Sigmoid colon (tissue), 4 donors: ENCODE measurements around the gene LGI1.

Experiments used
- CTCF ChIP-seq, 4 experiments: fragments of 450-650 bp in 3 of 4; fragments of 200-600 bp in 1 of 4; IDR thresholded peaks; one replicate each; pipeline ENCODE4 v1.5.1; 2016 to 2019; ENCODE audit warnings: antibody characterized with exemption in 4 of 4, mild to moderate bottlenecking in 3 of 4, moderate library complexity in 2 of 4
- POLR2A ChIP-seq, 2 donors: fragments of 450-650 bp; IDR thresholded peaks; one replicate each; pipeline ENCODE4 v1.6.1; 2016; ENCODE audit warnings: antibody characterized with exemption in 2 of 2, mild to moderate bottlenecking in 2 of 2, moderate library complexity in 2 of 2
- POLR2AphosphoS5 ChIP-seq, 4 donors: sonication (generic); formaldehyde crosslinking; IDR thresholded peaks; one replicate each; pipeline ENCODE4 v1.6.1; 2017; ENCODE audit warnings: antibody characterized with exemption in 4 of 4

DNA sequence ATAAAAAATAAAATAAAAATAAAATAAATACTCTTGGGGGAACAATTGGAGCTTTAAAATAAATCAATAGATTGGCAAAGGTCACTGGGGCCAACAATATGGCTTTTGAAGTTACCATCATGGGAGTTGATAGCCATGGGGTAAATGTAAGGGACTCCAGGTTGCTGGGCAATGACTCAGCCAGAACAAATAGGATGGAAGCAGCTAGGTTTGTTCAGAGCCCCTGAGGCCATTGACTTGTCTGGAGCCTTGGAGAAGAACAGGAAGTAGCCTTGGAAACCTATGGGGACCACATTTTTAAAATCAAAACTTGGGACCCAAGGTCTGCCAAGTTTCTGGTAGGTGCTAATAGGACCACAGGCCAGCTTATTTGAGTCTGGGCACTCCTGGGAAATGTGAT, 35.2 kb upstream of the LGI1 start:
- TF ChIP-seq CTCF (IDR thresholded peaks at IDR 0.05) (no peak), POLR2A (IDR thresholded peaks at IDR 0.05) (no peak), POLR2AphosphoS5 (IDR thresholded peaks at IDR 0.05) (no peak)
